ENCODE results near the gene IL18BP.

The IL18BP gene

GRCh38 chr11:72042064-72042745, 43.5 kb downstream of the IL18BP start:
- no peaks in the 10 kb centered on the region for H3K27me3 ChIP-seq (ENCODE audit: control insufficient read depth, insufficient read depth, low read length, poor library complexity, severe bottlenecking)
- WGBS, 2 experiments = 44 to 48% methylated on average over 4 to 5 of the region's 5 CpGs
- peak overlapping the region; percentile 55 for H3K4me3 ChIP-seq (ENCODE audit: insufficient read depth, low read depth, low read length)
- peaks cover 16% of the 10 kb centered on the region for H3K4me1 ChIP-seq (ENCODE audit: control insufficient read depth, insufficient read depth, low read length)
- H3K36me3 ChIP-seq (ENCODE audit: control insufficient read depth, insufficient read depth, low read length) = peaks cover 4% of the 10 kb centered on the region
- H3K27ac ChIP-seq (ENCODE audit: insufficient read depth, low read depth, low read length, poor library complexity, severe bottlenecking) = peak overlapping the region; percentile 97
- no peaks in the 10 kb centered on the region for H3K9me3 ChIP-seq (ENCODE audit: control insufficient read depth, low read length)

GRCh38 chr11:72045849-72046248, 47.1 kb downstream of the IL18BP start:
- H3K9me3 ChIP-seq (ENCODE audit: control insufficient read depth, low read length) = no peaks in the 10 kb centered on the region
- H3K4me1 ChIP-seq (ENCODE audit: control insufficient read depth, insufficient read depth, low read length) = peaks cover 5% of the 10 kb centered on the region
- H3K4me3 ChIP-seq (ENCODE audit: insufficient read depth, low read depth, low read length) = no peak overlapping the region
- no peak overlapping the region for H3K27ac ChIP-seq (ENCODE audit: insufficient read depth, low read depth, low read length, poor library complexity, severe bottlenecking)
- peaks cover 4% of the 10 kb centered on the region for H3K36me3 ChIP-seq (ENCODE audit: control insufficient read depth, insufficient read depth, low read length)
- 85 to 86% methylated on average over 5 of the region's 5 CpGs for WGBS, 2 experiments
- H3K27me3 ChIP-seq (ENCODE audit: control insufficient read depth, insufficient read depth, low read length, poor library complexity, severe bottlenecking) = no peaks in the 10 kb centered on the region

GRCh38 chr11:72048766-72049460, 50.2 kb downstream of the IL18BP start:
- Histone ChIP-seq H3K4me1 (ENCODE audit: control insufficient read depth, insufficient read depth, low read length) (no peaks in the 10 kb centered on the region), H3K4me3 (ENCODE audit: insufficient read depth, low read depth, low read length) (no peak overlapping the region), H3K36me3 (ENCODE audit: control insufficient read depth, insufficient read depth, low read length) (peaks cover 4% of the 10 kb centered on the region), H3K27ac (ENCODE audit: insufficient read depth, low read depth, low read length, poor library complexity, severe bottlenecking) (no peak overlapping the region), H3K9me3 (ENCODE audit: control insufficient read depth, low read length) (no peaks in the 10 kb centered on the region), H3K27me3 (ENCODE audit: control insufficient read depth, insufficient read depth, low read length, poor library complexity, severe bottlenecking) (no peaks in the 10 kb centered on the region)
- 90 to 95% methylated on average over 3 of the region's 3 CpGs for WGBS, 2 experiments

Measured in ectodermal cell (in vitro differentiated cells).